ENCODE data around the gene CASQ2.
"Not testable (repeated sequence)": the region's sequence is repeated elsewhere in the genome, so short reads cannot be mapped to it uniquely, and the experiment has no call there.

- TF ChIP-seq, protein P1, sequence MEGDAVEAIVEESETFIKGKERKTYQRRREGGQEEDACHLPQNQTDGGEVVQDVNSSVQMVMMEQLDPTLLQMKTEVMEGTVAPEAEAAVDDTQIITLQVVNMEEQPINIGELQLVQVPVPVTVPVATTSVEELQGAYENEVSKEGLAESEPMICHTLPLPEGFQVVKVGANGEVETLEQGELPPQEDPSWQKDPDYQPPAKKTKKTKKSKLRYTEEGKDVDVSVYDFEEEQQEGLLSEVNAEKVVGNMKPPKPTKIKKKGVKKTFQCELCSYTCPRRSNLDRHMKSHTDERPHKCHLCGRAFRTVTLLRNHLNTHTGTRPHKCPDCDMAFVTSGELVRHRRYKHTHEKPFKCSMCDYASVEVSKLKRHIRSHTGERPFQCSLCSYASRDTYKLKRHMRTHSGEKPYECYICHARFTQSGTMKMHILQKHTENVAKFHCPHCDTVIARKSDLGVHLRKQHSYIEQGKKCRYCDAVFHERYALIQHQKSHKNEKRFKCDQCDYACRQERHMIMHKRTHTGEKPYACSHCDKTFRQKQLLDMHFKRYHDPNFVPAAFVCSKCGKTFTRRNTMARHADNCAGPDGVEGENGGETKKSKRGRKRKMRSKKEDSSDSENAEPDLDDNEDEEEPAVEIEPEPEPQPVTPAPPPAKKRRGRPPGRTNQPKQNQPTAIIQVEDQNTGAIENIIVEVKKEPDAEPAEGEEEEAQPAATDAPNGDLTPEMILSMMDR (IDR thresholded peaks at IDR 0.05), result not testable (repeated sequence)
- not testable (repeated sequence) for TF ChIP-seq EZH2 (IDR thresholded peaks at IDR 0.05; ENCODE audit: borderline replicate concordance, insufficient read depth, low read depth, low read length, poor library complexity, severe bottlenecking)
These were observed 10.6 kb upstream of the CASQ2 start for GRCh38 chr1:115779075-115779474.
